B cell (primary cell): Measurements from ENCODE around the gene YY1. TPM values are rescaled to one million over a fixed set of nuclear protein-coding genes. Genes with fewer than 3 reads are reported as not detected.

Experiments
- ATAC-seq: fragments of 200-7000 bp; cut with Tn5 transposase; one replicate; pipeline ENCODE4 v1.10.0; 2021; ENCODE audit warnings: low read depth, mild to moderate bottlenecking, moderate number of reproducible peaks, moderate library complexity
- CTCF ChIA-PET: fragments of 350-600 bp; sonication (Branson Sonifier 250); formaldehyde crosslinking; loops from one replicate; lab custom pipeline; 2021; ENCODE audit warnings: antibody characterized with exemption, inconsistent platforms; lab: Charles Lee
- POLR2A ChIA-PET: fragments of 350-600 bp; sonication (Branson Sonifier 250); formaldehyde crosslinking; loops from one replicate; lab custom pipeline; 2021; ENCODE audit warnings: antibody characterized with exemption; lab: Charles Lee
- DNase-seq: peaks from one replicate; pipeline ENCODE4 v3.0.0; 2013
- H2AFZ ChIP-seq: 2 replicates; pipeline ENCODE4 v1.6.1; 2012; ENCODE audit warnings: mild to moderate bottlenecking, low read depth, low read length; ENCODE audit not compliant: insufficient read depth, poor library complexity, severe bottlenecking
- H3K27ac ChIP-seq, 2 donors: 1 replicate in 1 of 2; 2 replicates in 1 of 2; pipeline ENCODE4 v1.5.1; 2012 to 2013; ENCODE audit warnings: low read length in 2 of 2, mild to moderate bottlenecking in 2 of 2, moderate library complexity in 1 of 2
- H3K27me3 ChIP-seq, 4 experiments: fragments of 200-600 bp in 1 of 4; sonication (generic) in 1 of 4; replicated peaks in 1 of 4; 1 replicate in 2 of 4; 2 replicates in 2 of 4; pipeline versions ENCODE4 v1.6.1 to v1.7.0; 2013 to 2016; ENCODE audit warnings: low read length in 3 of 4, mild to moderate bottlenecking in 2 of 4, mixed read lengths in 1 of 4, moderate library complexity in 1 of 4; ENCODE audit not compliant: insufficient read depth in 4 of 4, control insufficient read depth in 3 of 4; ENCODE audit errors: control extremely low read depth in 1 of 4
- H3K36me3 ChIP-seq, 2 experiments: replicated peaks in 1 of 2; 1 replicate in 1 of 2; 2 replicates in 1 of 2; pipeline versions ENCODE4 v1.6.1 to v1.7.1; 2013; ENCODE audit warnings: low read length in 1 of 2; ENCODE audit not compliant: insufficient read depth in 2 of 2, control insufficient read depth in 1 of 2; ENCODE audit errors: control extremely low read depth in 1 of 2, extremely low read depth in 1 of 2
- H3K4me1 ChIP-seq, 2 donors: fragments of 200-600 bp in 1 of 2; sonication (generic) in 1 of 2; 1 replicate in 1 of 2; 2 replicates in 1 of 2; pipeline versions ENCODE4 v1.5.1 to v1.6.1; 2013 to 2017; ENCODE audit warnings: low read length in 2 of 2; ENCODE audit not compliant: control insufficient read depth in 2 of 2, insufficient read depth in 2 of 2
- H3K4me2 ChIP-seq: replicated peaks from 2 replicates; pipeline ENCODE3; 2012; ENCODE audit warnings: mild to moderate bottlenecking, low read depth, low read length; ENCODE audit not compliant: poor library complexity, severe bottlenecking
- H3K4me3 ChIP-seq, 5 experiments: fragments of 200-600 bp in 1 of 5; sonication (generic) in 1 of 5; 1 replicate in 3 of 5; 2 replicates in 2 of 5; pipeline versions ENCODE4 v1.5.1 to v1.7.0; 2011 to 2016; ENCODE audit warnings: low read length in 4 of 5, mild to moderate bottlenecking in 4 of 5, low read depth in 2 of 5, control low read depth in 1 of 5, moderate library complexity in 1 of 5; ENCODE audit not compliant: insufficient read depth in 1 of 5; ENCODE audit errors: control extremely low read depth in 1 of 5, extremely low read depth in 1 of 5
- H3K79me2 ChIP-seq: fragments of 200-600 bp; sonication (generic); one replicate; pipeline ENCODE4 v1.6.0; 2016; ENCODE audit warnings: low read length; ENCODE audit not compliant: control insufficient read depth, insufficient read depth
- H3K9ac ChIP-seq: fragments of 200-600 bp; sonication (generic); 2 replicates; pipeline ENCODE4 v1.6.1; 2017; ENCODE audit warnings: mild to moderate bottlenecking, low read length, moderate library complexity
- H3K9me3 ChIP-seq, 3 donors: one replicate each; pipeline versions ENCODE4 v1.6.1 to v1.7.1; 2013; ENCODE audit warnings: low read length in 2 of 3; ENCODE audit not compliant: control insufficient read depth in 2 of 3, insufficient read depth in 1 of 3; ENCODE audit errors: control extremely low read depth in 1 of 3
- H4K20me1 ChIP-seq: 2 replicates; pipeline ENCODE4 v1.6.0; 2012; ENCODE audit warnings: mild to moderate bottlenecking, low read length; ENCODE audit not compliant: insufficient read depth, control insufficient read depth, poor library complexity, severe bottlenecking
- H3K27ac Mint-ChIP-seq: one replicate; pipeline ENCODE4 v1.8.0; 2021; ENCODE audit warnings: mixed read lengths
- H3K27me3 Mint-ChIP-seq: one replicate; pipeline ENCODE4 v1.8.0; 2021; ENCODE audit warnings: mixed read lengths
- H3K4me1 Mint-ChIP-seq: one replicate; pipeline ENCODE4 v1.8.0; 2021; ENCODE audit warnings: mixed read lengths
- H3K4me3 Mint-ChIP-seq: one replicate; pipeline ENCODE4 v1.8.0; 2021; ENCODE audit warnings: mixed read lengths
- H3K9me3 Mint-ChIP-seq: one replicate; pipeline ENCODE4 v1.8.0; 2022; ENCODE audit warnings: mixed read lengths; ENCODE audit not compliant: insufficient read depth
- CTCF ChIP-seq: fragments of 200-600 bp; IDR thresholded peaks from one replicate; pipeline ENCODE4 v1.8.0; 2022; ENCODE audit warnings: antibody characterized with exemption, mild to moderate bottlenecking
- EZH2 ChIP-seq: IDR thresholded peaks from 2 replicates; pipeline ENCODE4 v1.6.1; 2012; ENCODE audit warnings: borderline replicate concordance, low read depth, mild to moderate bottlenecking, moderate library complexity, low read length; ENCODE audit not compliant: insufficient read depth, poor library complexity, severe bottlenecking
- WGBS: methylation state at CpG from one replicate; pipeline ENCODE4 v1.1.5; 2013; ENCODE audit warnings: missing lambda C conversion rate; ENCODE audit not compliant: insufficient coverage; 5-methylcytosine and 5-hydroxymethylcytosine counted together
- intact Hi-C: fragments of 100-400 bp; cut with micrococcal nuclease; formaldehyde crosslinking; loops from one replicate; pipeline ENCODE4 v1.10.0; 2022
- polyA plus RNA-seq: library from polyadenylated mRNA; depleted of rRNA; stranded (reverse); fragments of >200 nt; gene quantifications from 2 replicates; pipeline ENCODE4 v1.2.3, GENCODE V29; 2012
- total RNA-seq, 2 donors: library from RNA; stranded (reverse); fragments of 120-200 nt in 1 of 2; gene quantifications; 1 replicate in 1 of 2; 2 replicates in 1 of 2; pipeline versions ENCODE4 v1.2.3 to v1.2.4, GENCODE V29; 2013 to 2022

Gene YY1
- total and polyA plus RNA-seq, 2 donors (not counting 1 experiment from before 2014, with no cell fraction given): 24.0 to 91.4 TPM

GRCh38 chr14:100283984-100284881 is 45.3 kb downstream of the YY1 start:
- no peaks in the 10 kb centered on the region for H3K27me3 Mint-ChIP-seq
- Histone ChIP-seq H3K4me3 (no peak overlapping the region), H3K4me1 (peaks cover 12% of the 10 kb centered on the region in 2 donors), H3K9me3 (no peaks in the 10 kb centered on the region), H4K20me1 (peaks cover 5% of the 10 kb centered on the region), H3K27ac (no peak overlapping the region), H3K27me3 (no peaks in the 10 kb centered on the region), H2AFZ (peak overlapping the region; percentile 86), H3K36me3 (peaks cover 0 to 14% of the 10 kb centered on the region in 2 experiments), H3K4me2 (peak overlapping the region; percentile 98), H3K9ac (peak overlapping the region; percentile 87), H3K79me2 (peaks cover 32% of the 10 kb centered on the region)
- intact Hi-C loops: loop anchor here (2.0 kb wide), 2 partner anchors 57 to 91 kb away; no protein-coding TSS in a partner anchor
- TF ChIP-seq EZH2 (no peak), CTCF (no peak)
- ATAC-seq: no peak
- WGBS: 84% methylated on average over 19 of the region's 26 CpGs
- no peaks in the 10 kb centered on the region for H3K9me3 Mint-ChIP-seq
- no peak for DNase-seq
- H3K4me1 Mint-ChIP-seq: peaks cover 11% of the 10 kb centered on the region
- H3K4me3 Mint-ChIP-seq: peak overlapping the region; percentile 77
- ChIA-PET CTCF (interaction anchor here (0.6 to 5.9 kb wide), 17 partner anchors 8 to 122 kb away, joined by 3 to 52 read pairs (median 6); partner anchors contain the start of gene WDR25), POLR2A (interaction anchor here (1.1 kb wide), 1 partner anchor 12 kb away, joined by 6 read pairs; no protein-coding TSS in a partner anchor)
- H3K27ac Mint-ChIP-seq: peak overlapping the region; percentile 68
